Cerebellar cortex (tissue), 1 donor: ENCODE measurements around the gene VAV2.

Source experiments
- DNase-seq: peaks from one replicate; pipeline ENCODE4 v3.0.0-alpha.2; 2015; ENCODE audit warnings: low spot score

VAV2 gene, protein sequence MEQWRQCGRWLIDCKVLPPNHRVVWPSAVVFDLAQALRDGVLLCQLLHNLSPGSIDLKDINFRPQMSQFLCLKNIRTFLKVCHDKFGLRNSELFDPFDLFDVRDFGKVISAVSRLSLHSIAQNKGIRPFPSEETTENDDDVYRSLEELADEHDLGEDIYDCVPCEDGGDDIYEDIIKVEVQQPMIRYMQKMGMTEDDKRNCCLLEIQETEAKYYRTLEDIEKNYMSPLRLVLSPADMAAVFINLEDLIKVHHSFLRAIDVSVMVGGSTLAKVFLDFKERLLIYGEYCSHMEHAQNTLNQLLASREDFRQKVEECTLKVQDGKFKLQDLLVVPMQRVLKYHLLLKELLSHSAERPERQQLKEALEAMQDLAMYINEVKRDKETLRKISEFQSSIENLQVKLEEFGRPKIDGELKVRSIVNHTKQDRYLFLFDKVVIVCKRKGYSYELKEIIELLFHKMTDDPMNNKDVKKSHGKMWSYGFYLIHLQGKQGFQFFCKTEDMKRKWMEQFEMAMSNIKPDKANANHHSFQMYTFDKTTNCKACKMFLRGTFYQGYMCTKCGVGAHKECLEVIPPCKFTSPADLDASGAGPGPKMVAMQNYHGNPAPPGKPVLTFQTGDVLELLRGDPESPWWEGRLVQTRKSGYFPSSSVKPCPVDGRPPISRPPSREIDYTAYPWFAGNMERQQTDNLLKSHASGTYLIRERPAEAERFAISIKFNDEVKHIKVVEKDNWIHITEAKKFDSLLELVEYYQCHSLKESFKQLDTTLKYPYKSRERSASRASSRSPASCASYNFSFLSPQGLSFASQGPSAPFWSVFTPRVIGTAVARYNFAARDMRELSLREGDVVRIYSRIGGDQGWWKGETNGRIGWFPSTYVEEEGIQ

DNA sequence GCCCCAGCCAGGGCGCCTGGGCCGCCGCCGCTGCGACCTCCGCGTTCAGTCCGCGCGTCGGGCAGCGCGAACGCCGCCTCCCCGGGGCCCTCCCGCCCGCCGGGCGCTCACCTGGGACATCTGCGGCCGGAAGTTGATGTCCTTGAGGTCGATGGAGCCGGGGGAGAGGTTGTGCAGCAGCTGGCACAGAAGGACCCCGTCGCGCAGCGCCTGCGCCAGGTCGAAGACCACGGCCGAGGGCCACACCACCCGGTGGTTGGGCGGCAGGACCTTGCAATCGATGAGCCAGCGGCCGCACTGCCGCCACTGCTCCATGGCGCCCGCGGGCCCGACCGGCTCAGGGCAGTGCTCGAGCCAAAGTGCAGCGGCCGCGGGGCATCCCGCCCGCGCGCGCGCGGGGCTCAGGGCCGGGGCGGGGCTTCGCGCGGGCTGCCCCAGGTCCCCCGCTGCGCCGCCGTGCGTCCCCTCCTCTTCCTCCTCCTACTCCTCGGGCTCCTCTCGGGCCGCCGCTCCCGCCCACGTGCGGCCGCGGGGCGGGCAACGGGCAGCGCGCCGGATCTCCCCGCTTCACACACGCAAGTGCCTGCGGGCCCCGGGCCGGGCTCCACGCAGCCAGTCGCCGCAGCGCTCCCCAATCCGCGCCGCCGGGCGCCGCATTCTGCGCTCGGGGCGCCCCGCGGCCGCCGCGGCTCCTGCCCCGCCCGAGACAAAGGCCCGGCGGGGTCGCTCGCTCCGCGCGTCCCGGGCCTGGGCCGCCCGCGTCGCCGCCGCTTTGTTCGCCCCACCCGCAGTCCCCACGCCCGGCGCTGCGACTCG, at the start of gene VAV2:
VAV2 (minus strand) TSS at position 361 of the 816 bp plus-strand sequence; CDS start at position 315, 46 bp downstream.
- DNase-seq = no peak

DNA sequence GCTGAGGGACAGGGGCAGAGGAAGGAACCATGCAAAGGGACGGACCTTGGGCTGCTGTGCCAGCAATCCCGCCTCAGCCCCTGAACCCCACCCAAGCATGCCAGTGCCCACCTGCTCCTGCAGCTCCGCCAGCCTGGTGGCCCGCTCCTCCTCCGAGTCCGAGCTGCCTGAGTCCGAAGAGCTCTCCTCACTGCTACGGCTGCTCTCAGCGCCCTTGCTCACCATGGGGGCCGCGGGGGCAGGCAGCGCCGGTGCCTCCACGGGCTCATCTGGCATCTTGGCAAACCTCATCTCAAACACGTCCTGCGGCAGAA, 49.5 kb upstream of the VAV2 start:
- no peak for DNase-seq

- DNase-seq = no peak
Measured at GRCh38 chr9:134040781-134041648, 48.9 kb upstream of the VAV2 start.

DNA sequence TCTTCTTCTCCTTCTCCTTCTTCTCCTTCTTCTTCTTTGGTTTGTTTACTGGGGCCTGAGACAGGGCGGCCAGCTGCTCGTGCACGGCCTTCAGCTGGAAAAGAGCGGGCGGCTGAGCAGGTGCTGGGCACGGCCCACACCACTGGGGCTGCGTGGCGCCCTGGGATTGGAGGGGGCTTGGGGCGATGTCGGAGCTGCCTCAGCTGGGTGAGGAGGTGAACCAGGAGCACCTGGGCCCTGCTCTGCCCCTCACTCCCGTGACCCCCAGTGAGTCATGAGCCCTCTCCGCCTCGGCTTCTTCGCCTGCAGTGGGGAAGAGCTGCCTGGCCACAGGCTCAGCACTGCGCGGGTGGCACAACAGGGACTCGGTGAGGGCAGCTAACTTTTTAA, 48.0 kb upstream of the VAV2 start:
- DNase-seq = no peak

- no peak for DNase-seq
Measured at GRCh38 chr9:134039386-134040175, 47.5 kb upstream of the VAV2 start.

DNA sequence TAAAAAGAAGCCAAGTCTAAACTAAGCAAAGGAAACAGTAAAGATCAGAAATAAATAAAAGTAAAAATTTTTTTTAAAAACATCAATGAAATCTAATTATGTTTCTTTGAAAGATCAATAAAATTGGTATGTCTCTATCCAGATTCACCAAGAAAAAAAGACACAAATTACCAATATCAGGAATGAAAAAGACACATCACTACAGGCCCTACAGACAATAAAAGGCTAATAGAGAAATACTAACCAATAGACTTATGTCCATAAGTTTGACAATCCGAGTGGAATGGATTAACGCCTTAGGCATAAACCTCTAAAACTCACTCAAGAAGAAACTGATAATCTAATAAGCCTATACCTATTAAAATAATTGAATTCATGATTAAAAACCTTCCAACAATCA, 45.5 kb upstream of the VAV2 start:
- no peak for DNase-seq

DNA sequence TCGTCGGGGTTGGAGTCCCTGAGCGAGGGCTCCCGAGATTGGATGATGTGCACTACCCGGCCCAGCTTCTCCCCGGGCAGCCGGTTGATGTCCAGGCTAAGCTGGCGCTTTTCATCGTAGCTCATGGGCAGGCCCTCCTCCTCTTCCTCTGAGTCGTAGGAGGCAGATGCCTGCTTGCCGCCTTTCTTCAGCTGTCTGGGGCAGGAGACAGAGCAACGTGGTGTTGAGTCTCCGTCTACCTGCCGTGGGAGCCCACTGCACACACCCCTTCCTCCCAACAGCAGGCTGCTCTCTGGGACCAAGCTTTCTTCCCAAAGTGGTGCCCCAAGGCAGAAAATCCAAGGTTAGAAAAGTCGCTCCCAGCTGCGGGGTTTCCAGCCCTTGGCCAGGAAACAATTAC, 44.0 kb upstream of the VAV2 start:
- no peak for DNase-seq

- peak; percentile 73 for DNase-seq
Measured at GRCh38 chr9:134035041-134036039, 43.2 kb upstream of the VAV2 start.

DNA sequence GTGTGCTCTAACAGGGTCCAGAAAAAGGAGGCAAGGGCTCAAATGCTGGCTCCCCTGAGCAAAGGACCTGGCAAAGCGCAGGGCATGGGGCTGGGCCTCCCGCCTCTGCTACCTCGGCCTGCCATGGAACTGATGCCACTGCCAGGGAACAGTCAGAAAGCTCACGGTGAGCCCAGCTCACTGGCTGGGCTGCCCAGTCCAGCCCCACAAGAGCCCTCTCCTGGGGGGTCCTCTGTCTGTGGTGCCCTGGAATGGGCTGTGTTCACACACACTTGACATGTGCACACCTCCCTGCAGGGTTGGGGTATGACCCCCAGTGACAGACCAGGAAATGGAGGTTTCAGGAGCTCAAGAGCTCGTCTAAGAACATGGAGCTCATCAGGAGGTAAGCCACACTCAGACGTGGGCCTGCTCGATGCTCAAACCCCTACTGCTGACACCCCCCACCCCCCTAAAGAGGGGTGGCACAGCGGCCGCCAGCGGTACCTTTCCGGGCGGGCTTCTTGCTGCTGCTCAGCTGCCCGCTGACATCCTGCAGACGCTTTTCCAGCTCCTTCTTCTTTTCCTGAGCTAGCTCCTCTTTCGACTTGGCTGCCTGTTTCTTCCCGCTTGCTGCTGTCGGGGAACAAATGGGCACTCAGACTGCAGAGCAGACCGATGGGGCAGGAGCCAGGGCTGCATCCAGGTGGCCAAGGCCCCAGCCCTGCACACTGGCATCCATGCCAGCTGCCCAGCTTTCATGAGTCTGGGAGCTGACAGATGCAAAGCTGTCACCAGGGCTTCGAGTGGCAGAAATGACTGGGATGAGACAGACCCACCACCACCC, 42.3 kb upstream of the VAV2 start:
- peak; percentile 81 for DNase-seq

DNA sequence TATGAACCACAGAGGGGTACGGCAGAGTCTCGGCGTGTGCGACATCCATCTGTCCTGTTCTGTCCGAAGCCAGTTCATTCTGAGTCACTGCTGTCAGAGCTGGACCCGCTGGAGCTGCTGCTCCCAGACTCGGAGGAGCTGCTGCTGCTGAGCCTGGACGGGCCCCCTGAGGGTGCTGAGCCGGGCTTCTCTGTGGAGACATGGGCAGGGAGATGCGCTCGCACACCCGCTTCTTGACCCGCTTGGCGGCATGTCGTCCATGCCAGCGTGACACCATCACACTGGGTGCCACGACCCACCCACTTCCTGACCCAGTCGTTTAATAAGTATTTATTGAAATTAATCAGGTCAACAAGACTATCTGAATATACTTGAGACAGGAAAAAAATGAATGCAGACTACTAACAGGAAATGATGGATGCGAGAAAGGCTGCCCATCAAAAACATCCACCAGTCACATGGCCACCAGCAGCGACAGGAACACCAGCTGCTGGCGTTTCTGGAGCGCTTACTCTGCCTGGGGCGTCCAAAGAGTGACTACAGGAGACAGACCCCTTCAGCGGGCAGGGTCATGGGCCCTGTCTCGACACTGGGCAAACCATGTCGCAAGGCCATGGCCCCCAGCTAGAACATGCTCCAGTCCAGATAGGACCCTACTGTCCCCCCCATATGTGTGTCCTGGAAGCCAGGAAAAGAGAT, 41.5 kb upstream of the VAV2 start:
- DNase-seq = no peak

GRCh38 chr9:134032456-134033222, 40.5 kb upstream of the VAV2 start:
- DNase-seq = no peak

GRCh38 chr9:134031783-134032182, 39.7 kb upstream of the VAV2 start:
- DNase-seq = no peak

- DNase-seq = no peak
Measured at GRCh38 chr9:134030821-134031470, 38.8 kb upstream of the VAV2 start.

- no peak for DNase-seq
Measured at GRCh38 chr9:134029248-134030226, 37.4 kb upstream of the VAV2 start.

DNA sequence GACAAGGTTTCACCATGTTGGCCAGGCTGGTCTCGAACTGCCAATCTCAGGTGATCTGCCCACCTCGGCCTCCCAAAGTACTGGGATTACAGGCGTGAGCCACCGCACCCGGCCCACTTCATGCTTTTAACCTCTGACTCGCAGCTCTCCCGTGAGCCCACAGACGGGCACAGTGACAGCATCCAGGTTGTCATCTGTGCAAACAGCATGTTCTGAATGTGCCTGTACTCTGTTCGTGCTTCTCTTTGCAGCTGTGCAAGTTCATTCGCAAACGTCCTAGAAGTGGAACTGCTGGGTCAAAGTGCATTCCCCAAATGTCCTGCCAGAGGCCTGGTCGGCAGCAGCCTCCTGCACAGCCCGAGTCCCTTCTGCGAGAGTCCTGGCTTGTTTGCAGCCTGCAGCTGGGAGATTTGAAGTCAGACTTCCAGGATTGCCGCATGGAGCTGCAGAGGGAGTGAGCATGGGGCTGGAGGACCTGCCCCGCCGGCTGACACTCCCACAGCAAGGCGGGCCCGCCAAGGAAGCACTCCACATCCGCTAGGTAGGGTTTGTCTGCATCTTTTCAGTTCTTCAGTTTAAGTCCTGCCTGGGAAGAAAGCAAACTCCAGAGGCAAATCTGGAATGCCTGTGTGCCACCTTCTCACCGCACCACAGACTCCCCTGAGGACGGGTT, 36.6 kb upstream of the VAV2 start:
- DNase-seq = no peak
